HepG2 (cell line): ENCODE measurements around the gene CHD2. TPM values are rescaled to one million over a fixed set of nuclear protein-coding genes. Genes with fewer than 3 reads are reported as not detected.

Experiments used
- BCL3 ChIP-seq: sonication (generic); formaldehyde crosslinking; IDR thresholded peaks from 2 replicates; pipeline ENCODE4 v1.5.1; 2020; ENCODE audit warnings: mild to moderate bottlenecking, missing genetic modification reagents, moderate library complexity
- CBFB ChIP-seq: sonication (generic); formaldehyde crosslinking; IDR thresholded peaks from 2 replicates; pipeline ENCODE4 v1.4.0; 2020; ENCODE audit warnings: missing genetic modification reagents
- CTCF ChIP-seq: sonication (generic); formaldehyde crosslinking; IDR thresholded peaks from 2 replicates; pipeline ENCODE4 v1.5.0; 2020; ENCODE audit warnings: mild to moderate bottlenecking, missing genetic modification reagents, moderate library complexity
- DNMT1 ChIP-seq: sonication (generic); formaldehyde crosslinking; IDR thresholded peaks from 2 replicates; pipeline ENCODE4 v1.5.1; 2020; ENCODE audit warnings: mild to moderate bottlenecking, missing genetic modification reagents
- DPF2 ChIP-seq: sonication (generic); formaldehyde crosslinking; IDR thresholded peaks from 2 replicates; pipeline ENCODE4 v1.4.0; 2020; ENCODE audit warnings: mild to moderate bottlenecking, low read depth, missing genetic modification reagents, borderline replicate concordance
- DR1 ChIP-seq: sonication (generic); formaldehyde crosslinking; IDR thresholded peaks from 2 replicates; pipeline ENCODE4 v1.8.0; 2021; ENCODE audit warnings: mild to moderate bottlenecking, missing genetic modification reagents, inconsistent platforms
- NPAS2 ChIP-seq: sonication (generic); formaldehyde crosslinking; IDR thresholded peaks from 2 replicates; pipeline ENCODE4 v1.8.0; 2022; ENCODE audit warnings: mild to moderate bottlenecking, missing genetic modification reagents, borderline replicate concordance
- RFXANK ChIP-seq: IDR thresholded peaks from 2 replicates; pipeline ENCODE4 v1.6.1; 2016
- SMC3 ChIP-seq: IDR thresholded peaks from 2 replicates; pipeline ENCODE4 v1.6.1; 2011; ENCODE audit warnings: low read length, improper control_type of control experiment
- ZNF280D ChIP-seq: sonication (generic); formaldehyde crosslinking; IDR thresholded peaks from 2 replicates; pipeline ENCODE4 v1.5.1; 2020; ENCODE audit warnings: mild to moderate bottlenecking, missing genetic modification reagents
- ZNF292 ChIP-seq: sonication (generic); formaldehyde crosslinking; IDR thresholded peaks from 2 replicates; pipeline ENCODE4 v1.8.1; 2022; ENCODE audit warnings: mild to moderate bottlenecking, low read depth, missing genetic modification reagents, borderline replicate concordance
- ZNF335 ChIP-seq: sonication (generic); formaldehyde crosslinking; IDR thresholded peaks from 2 replicates; pipeline ENCODE4 v1.4.0; 2020; ENCODE audit warnings: missing genetic modification reagents
- ZNF687 ChIP-seq: sonication (generic); formaldehyde crosslinking; IDR thresholded peaks from 2 replicates; pipeline ENCODE4 v1.5.1; 2020; ENCODE audit warnings: mild to moderate bottlenecking, missing genetic modification reagents, moderate library complexity
- polyA plus RNA-seq, 8 experiments: library from polyadenylated mRNA; depleted of rRNA in 3 of 8; stranded (reverse) in 7 of 8; unstranded in 1 of 8; fragments of >200 nt; fragmentation: Illumina TruSeq in 4 of 8; extraction: Trizol in 4 of 8; gene quantifications; 2 replicates each; pipeline versions ENCODE4 v1.2.1 to v1.2.3, GENCODE V29; 2011 to 2016; ENCODE audit warnings: low read depth in 4 of 8, missing spikeins in 1 of 8, mixed read lengths in 1 of 8; ENCODE audit not compliant: insufficient read depth in 1 of 8
- total RNA-seq, 5 experiments: library from RNA; depleted of rRNA; stranded (reverse); fragments of >200 nt; fragmentation: Illumina TruSeq; extraction: Trizol; gene quantifications; 2 replicates each; pipeline ENCODE4 v1.2.3, GENCODE V29; 2016; ENCODE audit warnings: low read depth in 1 of 5
- TF ChIP-seq, protein P1 (sequence below): sonication (generic); formaldehyde crosslinking; IDR thresholded peaks from 2 replicates; pipeline ENCODE4 v1.8.0; 2022; ENCODE audit warnings: missing genetic modification reagents, mild to moderate bottlenecking, borderline replicate concordance
- TF ChIP-seq, protein P2 (sequence below): sonication (generic); formaldehyde crosslinking; IDR thresholded peaks from 2 replicates; pipeline ENCODE4 v1.8.0; 2022; ENCODE audit warnings: mild to moderate bottlenecking, missing genetic modification reagents

Gene CHD2
- total and polyA plus RNA-seq, 2 of the 13 experiments (the other 11 are each of a cell fraction or from before 2014, with no cell fraction given), result 54.0 to 54.1 TPM

DNA sequence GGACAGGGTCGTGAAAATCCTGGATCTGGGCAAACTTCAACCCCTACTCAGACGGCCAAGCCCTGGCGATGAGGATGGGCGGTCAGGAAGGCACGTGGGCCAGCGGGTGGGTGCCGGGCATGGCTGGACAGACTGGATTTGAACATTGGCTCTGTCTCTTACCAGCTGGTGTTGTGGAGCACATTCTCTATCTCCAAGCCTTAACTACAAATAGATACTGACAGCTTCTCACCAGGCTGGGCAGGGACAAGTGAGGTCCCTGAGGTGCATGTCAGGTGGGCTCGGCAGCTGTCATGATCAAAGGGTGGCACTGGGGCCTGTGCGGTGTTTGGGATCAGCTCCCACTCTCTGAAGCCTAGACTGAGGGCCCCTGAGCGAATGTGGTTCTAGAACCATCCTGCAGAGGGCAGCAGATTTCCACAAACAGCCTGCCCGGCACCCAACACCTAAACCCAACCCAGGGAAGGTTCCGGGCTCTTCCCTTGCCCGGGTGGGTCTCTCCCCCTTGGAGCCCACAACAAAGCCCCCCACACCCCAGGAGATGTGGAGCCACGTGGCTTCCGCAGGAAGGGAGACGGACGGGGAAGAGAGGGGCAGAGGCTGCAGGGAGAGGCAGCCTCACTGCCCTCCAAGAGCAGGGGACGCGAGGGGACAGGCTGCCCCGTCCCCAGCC is 130.4 kb downstream of the CHD2 start (continued):
- peak; percentile 41 for TF ChIP-seq ZNF687 (CRISPR knock-in tag)
- 0 out of 2 replicates have a peak, but pooled peaks have one; percentile 62 for TF ChIP-seq BCL3 (CRISPR knock-in tag)
- TF ChIP-seq DPF2 (CRISPR knock-in tag), result no peak
- TF ChIP-seq ZNF335 (CRISPR knock-in tag), result no peak
- TF ChIP-seq CTCF, result peak; percentile 90
- TF ChIP-seq ZNF280D (CRISPR knock-in tag), result peak; percentile 54; the same call in 1 of the 2 replicates
- TF ChIP-seq DR1 (CRISPR knock-in tag), result no peak
- TF ChIP-seq DNMT1 (CRISPR knock-in tag), result 0 out of 2 replicates have a peak, but pooled peaks have one; percentile 30
- TF ChIP-seq SMC3, result peak; percentile 58
- no peak for TF ChIP-seq NPAS2 (CRISPR knock-in tag)
- TF ChIP-seq CBFB (CRISPR knock-in tag), result no peak
- no peak for TF ChIP-seq ZNF292
- TF ChIP-seq, protein P1, sequence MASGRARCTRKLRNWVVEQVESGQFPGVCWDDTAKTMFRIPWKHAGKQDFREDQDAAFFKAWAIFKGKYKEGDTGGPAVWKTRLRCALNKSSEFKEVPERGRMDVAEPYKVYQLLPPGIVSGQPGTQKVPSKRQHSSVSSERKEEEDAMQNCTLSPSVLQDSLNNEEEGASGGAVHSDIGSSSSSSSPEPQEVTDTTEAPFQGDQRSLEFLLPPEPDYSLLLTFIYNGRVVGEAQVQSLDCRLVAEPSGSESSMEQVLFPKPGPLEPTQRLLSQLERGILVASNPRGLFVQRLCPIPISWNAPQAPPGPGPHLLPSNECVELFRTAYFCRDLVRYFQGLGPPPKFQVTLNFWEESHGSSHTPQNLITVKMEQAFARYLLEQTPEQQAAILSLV (CRISPR knock-in tag), result 0 out of 2 replicates have a peak, but pooled peaks have one; percentile 46
- TF ChIP-seq, protein P2, sequence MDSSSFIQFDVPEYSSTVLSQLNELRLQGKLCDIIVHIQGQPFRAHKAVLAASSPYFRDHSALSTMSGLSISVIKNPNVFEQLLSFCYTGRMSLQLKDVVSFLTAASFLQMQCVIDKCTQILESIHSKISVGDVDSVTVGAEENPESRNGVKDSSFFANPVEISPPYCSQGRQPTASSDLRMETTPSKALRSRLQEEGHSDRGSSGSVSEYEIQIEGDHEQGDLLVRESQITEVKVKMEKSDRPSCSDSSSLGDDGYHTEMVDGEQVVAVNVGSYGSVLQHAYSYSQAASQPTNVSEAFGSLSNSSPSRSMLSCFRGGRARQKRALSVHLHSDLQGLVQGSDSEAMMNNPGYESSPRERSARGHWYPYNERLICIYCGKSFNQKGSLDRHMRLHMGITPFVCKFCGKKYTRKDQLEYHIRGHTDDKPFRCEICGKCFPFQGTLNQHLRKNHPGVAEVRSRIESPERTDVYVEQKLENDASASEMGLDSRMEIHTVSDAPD (CRISPR knock-in tag), result no peak
- TF ChIP-seq RFXANK (CRISPR knock-in tag), result no peak
